GM12801 (cell line): ENCODE measurements around the gene ZNF423.

Experiments
- TF ChIP-seq, protein P1 (sequence below): IDR thresholded peaks from one replicate; pipeline ENCODE4 v1.5.1; 2011; ENCODE audit warnings: control low read depth; ENCODE audit not compliant: insufficient read length; ENCODE audit errors: extremely low read depth

Gene ZNF423

DNA sequence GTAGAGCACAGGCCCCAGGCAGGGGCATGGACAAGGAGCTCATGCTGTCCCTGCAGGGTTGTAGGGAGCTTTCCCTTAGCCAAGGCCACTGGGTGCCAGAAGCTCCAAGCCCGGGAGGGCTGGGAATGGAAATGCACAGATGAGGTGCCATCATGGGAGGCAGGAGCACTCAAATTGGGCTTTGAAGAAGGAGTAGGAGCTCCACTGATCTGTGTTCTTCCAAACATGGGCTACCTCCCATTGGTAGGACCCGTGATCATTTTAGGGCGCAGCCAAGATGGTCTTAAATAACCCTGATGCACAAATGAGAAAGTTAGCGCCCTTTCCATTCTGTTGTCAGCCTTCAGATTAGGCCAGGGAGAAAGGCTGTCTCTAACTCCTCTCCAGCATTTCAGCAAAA is 201.5 kb downstream of the ZNF423 start:
- TF ChIP-seq, protein P1, sequence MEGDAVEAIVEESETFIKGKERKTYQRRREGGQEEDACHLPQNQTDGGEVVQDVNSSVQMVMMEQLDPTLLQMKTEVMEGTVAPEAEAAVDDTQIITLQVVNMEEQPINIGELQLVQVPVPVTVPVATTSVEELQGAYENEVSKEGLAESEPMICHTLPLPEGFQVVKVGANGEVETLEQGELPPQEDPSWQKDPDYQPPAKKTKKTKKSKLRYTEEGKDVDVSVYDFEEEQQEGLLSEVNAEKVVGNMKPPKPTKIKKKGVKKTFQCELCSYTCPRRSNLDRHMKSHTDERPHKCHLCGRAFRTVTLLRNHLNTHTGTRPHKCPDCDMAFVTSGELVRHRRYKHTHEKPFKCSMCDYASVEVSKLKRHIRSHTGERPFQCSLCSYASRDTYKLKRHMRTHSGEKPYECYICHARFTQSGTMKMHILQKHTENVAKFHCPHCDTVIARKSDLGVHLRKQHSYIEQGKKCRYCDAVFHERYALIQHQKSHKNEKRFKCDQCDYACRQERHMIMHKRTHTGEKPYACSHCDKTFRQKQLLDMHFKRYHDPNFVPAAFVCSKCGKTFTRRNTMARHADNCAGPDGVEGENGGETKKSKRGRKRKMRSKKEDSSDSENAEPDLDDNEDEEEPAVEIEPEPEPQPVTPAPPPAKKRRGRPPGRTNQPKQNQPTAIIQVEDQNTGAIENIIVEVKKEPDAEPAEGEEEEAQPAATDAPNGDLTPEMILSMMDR, result no peak

DNA sequence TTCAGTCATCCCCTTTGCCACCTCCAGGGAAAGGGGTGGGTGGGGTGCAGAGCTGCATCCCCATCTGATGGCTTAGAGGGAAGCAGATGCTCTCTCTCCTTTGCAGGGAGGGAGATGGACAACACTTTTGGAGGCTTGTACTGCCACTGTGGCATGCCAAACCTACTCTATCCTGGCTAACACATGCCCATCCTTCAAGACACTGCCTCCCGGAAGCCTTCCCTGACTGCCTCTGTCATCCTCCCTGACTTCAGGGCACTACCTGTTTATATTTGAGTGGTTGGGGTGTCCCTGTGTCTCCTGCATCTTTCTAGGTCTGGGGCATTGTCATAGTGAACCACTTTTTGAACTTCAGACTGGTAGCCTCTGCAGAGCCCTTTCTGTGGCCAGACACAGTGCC is 202.3 kb downstream of the ZNF423 start:
- TF ChIP-seq, protein P1, result no peak

DNA sequence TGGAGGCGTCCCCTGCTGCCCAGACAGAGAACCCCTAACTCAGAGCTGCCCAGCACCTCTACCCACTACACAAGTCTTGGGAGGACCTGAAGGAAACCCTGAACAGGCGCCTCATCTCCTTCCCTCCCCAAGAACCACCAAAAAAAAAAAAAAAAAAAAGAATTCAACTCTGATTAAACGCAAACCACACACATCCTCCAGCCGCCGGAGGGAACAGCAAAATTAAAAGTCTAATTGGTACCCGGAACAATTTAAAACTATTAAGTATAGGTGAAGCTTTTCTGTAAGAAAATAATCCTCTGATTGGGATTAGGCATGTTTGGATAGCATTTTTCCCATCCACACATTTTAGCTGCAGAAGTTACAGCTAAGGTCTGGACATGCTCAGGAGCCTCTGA is 202.7 kb downstream of the ZNF423 start:
- TF ChIP-seq, protein P1, result no peak

DNA sequence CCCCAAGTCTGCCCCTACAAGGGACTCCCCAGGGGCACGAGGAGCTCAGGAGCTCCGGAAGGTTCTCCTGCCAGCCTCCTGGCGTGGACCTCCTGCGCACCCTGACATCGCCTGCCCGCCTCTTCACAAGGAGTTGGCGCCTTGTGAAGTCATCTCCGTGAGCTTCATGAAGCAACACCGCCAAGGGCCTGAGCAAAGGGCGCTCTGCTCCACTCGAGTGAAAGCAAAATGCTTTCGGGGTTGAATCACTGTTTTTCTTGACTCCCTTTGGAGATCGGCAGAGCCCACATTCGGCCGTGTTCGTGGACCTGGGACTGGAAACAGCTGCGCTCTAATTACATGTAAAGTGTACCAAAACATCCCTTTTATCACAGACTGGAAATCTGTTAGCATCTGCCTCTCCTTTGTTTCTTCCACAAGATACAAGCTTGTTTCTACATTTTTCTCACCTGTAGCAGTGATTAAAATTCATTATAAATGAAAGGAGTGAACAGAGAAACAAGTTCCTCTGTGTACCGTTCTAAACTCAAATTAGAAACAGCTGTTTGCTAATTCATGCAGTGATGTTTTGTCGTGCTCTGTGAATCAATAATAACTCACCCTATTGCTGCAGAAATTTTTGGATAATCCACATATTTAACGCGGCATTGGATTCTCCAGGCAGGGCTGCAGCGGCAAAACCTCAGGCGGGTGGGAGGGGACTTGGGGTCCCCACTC is 203.3 kb downstream of the ZNF423 start:
- TF ChIP-seq, protein P1, result no peak

DNA sequence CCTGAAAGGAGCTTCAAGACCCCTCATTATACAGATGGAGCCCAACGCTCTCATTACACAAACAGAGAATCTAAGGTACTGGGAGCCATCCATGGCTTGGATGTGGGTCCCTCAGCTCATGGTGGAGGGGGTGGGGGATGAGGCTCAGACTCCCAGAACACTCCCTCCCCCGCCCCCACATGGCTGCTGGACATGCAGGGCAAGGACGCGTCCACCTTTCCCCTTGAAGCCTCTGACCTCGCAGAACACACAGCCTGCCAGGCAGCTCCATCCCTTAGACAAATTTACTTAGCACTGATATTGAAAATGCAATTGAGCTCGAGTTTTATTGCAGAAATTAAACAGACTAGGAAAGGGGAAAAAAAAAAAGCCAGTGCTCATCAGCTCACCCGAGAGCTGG is 203.9 kb downstream of the ZNF423 start:
- TF ChIP-seq, protein P1, result no peak

DNA sequence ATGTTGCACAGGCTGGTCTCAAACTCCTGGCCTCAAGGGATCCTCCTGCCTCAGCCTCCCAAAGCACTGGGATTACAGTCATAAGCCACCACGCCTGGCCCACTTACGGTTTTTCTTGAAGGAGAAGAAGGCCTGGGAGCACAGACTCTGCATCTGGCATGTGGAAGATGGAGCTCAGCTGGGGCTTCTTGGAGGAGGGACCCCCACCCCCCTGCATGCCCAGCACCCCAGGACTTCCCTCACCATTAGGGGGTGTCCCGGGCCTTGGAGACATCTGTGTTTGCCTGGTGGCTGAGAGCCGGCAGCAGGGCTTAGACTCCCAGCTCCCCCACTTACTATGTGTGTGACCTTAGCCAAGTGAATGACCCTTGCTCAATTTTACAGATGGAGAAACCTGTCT is 204.7 kb downstream of the ZNF423 start:
- TF ChIP-seq, protein P1, result no peak

DNA sequence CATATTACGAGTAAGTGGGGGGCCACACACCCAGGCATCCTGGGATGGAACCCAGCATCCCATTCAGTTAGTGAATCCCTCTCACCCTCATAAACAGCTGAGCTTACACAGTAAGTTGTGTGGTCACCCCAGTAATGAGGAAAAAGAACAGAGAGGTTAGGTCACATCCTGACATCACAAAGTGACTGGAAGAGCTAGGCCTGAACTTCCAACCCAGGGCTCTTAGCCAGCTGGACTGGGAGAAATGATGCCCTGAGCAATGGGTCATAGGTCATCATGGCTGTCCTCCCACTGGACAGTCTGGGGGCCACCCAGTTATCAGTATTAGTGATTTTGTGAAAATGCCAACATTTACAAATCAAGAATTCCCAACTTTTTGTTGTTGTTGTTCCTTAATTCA is 205.3 kb downstream of the ZNF423 start:
- TF ChIP-seq, protein P1, result no peak
